Measurements from ENCODE around the gene SCFD1.
"Not testable (repeated sequence)": the region's sequence is repeated elsewhere in the genome, so short reads cannot be mapped to it uniquely, and the experiment has no call there.

The SCFD1 gene

GRCh38 chr14:30678926-30679431, 56.9 kb downstream of the SCFD1 start:
- DNase-seq, result no peak

- DNase-seq, result no peak
Measured at GRCh38 chr14:30680036-30680435, 57.9 kb downstream of the SCFD1 start.

GRCh38 chr14:30680776-30681175, 58.7 kb downstream of the SCFD1 start:
- not testable (repeated sequence) for DNase-seq

- no peak for DNase-seq
Measured at GRCh38 chr14:30681752-30682355, 59.7 kb downstream of the SCFD1 start.

GRCh38 chr14:30690487-30691355, 68.6 kb downstream of the SCFD1 start:
- DNase-seq, result peak in 1 of 2 experiments; percentile 22

- DNase-seq, result no peak
Measured at GRCh38 chr14:30691751-30692398, 69.8 kb downstream of the SCFD1 start.

GRCh38 chr14:30692669-30693068, 70.5 kb downstream of the SCFD1 start:
- DNase-seq, result no peak

- DNase-seq, result no peak
Measured at GRCh38 chr14:30698463-30698862, 76.3 kb downstream of the SCFD1 start.

- no peak for DNase-seq
Measured at GRCh38 chr14:30706704-30707103, 84.6 kb downstream of the SCFD1 start.

- DNase-seq, result no peak
Measured at GRCh38 chr14:30708157-30708556, 86.0 kb downstream of the SCFD1 start.

GRCh38 chr14:30709201-30709600, 87.1 kb downstream of the SCFD1 start:
- no peak for DNase-seq

GRCh38 chr14:30710876-30711275, 88.8 kb downstream of the SCFD1 start:
- no peak for DNase-seq

GRCh38 chr14:30719137-30719536, 97.0 kb downstream of the SCFD1 start:
- DNase-seq, result no peak

- no peak for DNase-seq
Measured at GRCh38 chr14:30725763-30726162, 103.6 kb downstream of the SCFD1 start.

GRCh38 chr14:30728471-30728870, 106.4 kb downstream of the SCFD1 start:
- no peak for DNase-seq

- DNase-seq, result no peak
Measured at GRCh38 chr14:30737916-30738315, 115.8 kb downstream of the SCFD1 start.

- no peak for DNase-seq
Measured at GRCh38 chr14:30738978-30739377, 116.9 kb downstream of the SCFD1 start.

- DNase-seq, result no peak
Measured at GRCh38 chr14:30748343-30748742, 126.2 kb downstream of the SCFD1 start.

- DNase-seq, result no peak
Measured at GRCh38 chr14:30751646-30752416, 129.7 kb downstream of the SCFD1 start.

- no peak for DNase-seq
Measured at GRCh38 chr14:30753452-30753851, 131.3 kb downstream of the SCFD1 start.

GRCh38 chr14:30754778-30755177, 132.7 kb downstream of the SCFD1 start:
- no peak for DNase-seq

GRCh38 chr14:30756594-30756993, 134.5 kb downstream of the SCFD1 start:
- no peak for DNase-seq

- DNase-seq, result no peak
Measured at GRCh38 chr14:30757082-30757481, 135.0 kb downstream of the SCFD1 start.
